Stimulated activated CD8-positive, alpha-beta memory T cell treated with anti-CD3 and anti-CD28 coated beads, Interleukin-7, amount 100 ng/mL, for 24 hours (primary cell): ENCODE measurements around the gene SMCR8.
"Not testable (repeated sequence)": the region's sequence is repeated elsewhere in the genome, so short reads cannot be mapped to it uniquely, and the experiment has no call there.

Experiments
- DNase-seq: peaks from one replicate; pipeline ENCODE4 v3.0.0-alpha.2; 2020; ENCODE audit warnings: low read depth

Gene SMCR8

DNA sequence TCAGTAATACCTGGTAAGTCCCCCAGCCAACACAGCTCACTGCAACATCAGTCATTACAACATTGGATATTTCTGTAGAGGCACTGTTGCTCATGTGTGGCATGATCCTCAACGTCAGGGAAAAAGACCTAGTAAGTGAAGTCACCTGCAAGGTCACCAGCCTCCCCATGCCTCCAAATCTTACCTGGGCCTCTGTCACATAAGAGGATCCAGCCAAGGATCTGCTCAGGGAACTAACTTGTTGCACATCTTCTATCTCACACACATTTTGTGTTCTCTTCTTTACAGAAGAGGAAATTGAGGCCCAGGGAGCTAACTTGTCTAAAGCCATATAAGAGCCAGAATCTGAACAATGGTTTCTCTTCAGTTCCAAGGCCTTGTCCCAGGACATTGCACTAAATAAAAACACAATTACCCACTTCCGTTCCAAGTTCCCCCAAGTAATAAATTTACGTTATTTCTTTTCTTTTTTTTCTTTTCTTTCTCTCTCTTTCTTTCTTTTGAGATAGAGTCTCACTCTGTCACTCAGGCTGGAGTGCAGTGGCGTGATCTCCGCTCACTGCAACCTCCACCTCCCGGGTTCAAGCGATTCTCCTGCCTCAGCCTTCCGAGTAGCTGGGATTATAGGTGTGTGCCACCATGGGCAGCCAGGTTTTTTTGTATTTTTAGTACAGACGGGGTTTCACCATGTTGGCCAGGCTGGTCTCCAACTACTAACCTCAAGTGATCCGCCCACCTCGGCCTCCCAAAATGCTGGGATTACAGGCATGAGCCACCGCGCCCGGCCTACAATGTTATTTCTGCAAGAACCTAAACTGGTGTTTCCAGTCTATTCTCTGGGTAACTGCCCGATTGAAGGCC, 47.0 kb downstream of the SMCR8 start:
- no peak for DNase-seq

GRCh38 chr17:18362698-18363100, 47.6 kb downstream of the SMCR8 start:
- DNase-seq, result no peak

DNA sequence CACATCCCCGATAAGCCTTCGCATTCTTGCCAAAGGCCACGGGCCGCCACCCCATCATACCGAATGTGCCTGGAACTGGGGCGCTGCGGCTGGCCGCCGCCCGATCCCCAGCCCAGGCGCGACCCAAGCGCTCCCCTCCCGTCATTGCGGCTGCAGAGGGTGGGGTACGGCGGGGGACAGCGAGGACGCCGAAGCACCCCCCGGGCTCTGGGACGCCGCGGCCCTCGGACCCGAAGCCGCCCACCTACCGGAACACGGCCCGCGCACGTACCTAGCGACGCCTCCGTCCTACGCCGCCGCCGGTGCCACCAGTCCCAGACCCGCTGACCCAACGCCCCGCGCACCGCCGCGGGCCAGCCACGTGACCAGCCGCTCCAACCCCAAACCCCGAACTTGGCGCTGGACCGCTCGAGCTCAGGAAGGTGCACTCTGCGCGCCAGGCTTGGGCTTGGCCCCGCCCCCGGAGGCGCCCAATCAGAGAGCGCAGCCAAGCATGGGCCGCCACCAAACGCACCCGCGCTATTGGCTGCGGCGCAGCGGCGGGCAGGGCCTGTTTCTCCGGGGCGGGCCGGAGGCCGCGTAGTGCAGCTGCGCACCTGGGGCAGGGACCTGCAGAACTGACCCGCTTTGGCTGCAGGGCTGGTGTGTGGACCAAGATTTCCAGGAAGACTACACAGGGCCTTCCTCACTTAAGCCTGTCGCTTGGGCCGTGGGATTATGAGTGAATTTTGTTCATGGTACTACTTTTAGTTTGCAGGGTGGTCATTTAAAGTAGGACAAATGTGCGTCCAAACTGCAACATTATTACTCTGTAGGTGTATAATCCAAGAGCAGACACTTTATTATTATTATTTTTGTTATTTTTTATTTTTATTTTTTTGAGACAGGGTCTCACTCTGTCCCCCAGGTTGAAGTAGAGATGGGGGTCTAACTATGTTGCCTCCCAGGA, 48.3 kb downstream of the SMCR8 start, which contains the start of gene SHMT1:
Gene SHMT1 (minus strand): TSS at position 450 of the 949 bp plus-strand sequence. CDS start 7,569 bp downstream, outside the sequence.
- DNase-seq, result peak; percentile 79

DNA sequence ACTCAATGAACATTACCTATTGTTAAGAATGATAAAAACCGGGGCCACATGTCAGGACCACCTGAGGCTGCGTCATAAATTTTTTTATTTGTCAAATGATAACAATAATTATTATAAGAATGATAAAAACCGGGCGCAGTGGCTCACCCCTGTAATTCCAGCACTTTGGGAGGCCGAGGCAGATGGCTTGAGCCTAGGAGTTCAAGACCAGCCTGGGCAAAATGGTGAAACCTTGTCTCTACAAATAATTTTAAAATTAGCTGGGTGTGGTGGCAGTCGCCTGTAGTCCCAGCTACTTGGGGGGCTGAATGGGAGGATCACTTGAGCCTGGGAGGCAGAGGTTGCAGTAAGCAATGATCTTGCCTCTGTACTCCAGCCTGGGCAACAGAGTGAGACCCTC, 49.1 kb downstream of the SMCR8 start:
- DNase-seq, result no peak

DNA sequence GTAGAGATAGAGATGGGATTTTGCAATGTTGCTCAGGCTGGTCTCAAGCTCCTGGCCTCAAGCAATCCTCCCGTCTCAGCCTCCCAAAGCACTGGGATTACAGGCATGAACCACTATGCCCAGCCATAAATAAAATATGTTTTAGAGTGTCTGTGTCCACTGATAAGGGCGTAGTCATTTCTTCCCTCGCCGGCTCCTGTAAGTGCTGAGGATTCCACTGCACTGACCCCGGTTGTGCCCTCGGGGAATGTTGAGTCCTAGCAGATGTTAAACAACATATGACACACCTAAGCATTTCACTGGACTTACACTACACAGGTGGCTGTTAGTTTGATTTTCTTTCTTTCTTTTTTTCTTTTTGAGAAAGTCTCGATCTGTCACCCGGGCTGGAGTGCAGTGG, 53.9 kb downstream of the SMCR8 start:
- DNase-seq, result no peak

DNA sequence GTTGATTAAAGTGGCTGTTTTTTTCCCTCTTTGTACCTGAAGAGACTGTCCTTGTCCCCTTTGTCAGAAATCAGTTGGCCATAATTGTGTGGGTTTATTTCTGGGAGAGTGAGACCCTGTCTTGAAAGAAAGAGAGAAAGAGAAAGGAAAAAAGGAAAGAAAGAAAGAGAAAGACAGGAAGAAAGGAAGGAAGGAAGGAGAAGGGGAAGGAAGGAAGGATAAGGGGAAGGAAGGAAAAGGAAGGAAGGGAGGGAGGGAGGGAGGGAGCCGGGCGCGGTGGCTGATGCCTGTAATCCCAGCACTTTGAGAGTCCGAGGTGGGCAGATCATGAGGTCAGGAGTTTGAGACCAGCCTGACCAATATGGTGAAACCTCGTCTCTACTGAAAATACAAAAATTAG, 55.7 kb downstream of the SMCR8 start:
- DNase-seq, result no peak

GRCh38 chr17:18371455-18371854, 56.4 kb downstream of the SMCR8 start:
- no peak for DNase-seq

DNA sequence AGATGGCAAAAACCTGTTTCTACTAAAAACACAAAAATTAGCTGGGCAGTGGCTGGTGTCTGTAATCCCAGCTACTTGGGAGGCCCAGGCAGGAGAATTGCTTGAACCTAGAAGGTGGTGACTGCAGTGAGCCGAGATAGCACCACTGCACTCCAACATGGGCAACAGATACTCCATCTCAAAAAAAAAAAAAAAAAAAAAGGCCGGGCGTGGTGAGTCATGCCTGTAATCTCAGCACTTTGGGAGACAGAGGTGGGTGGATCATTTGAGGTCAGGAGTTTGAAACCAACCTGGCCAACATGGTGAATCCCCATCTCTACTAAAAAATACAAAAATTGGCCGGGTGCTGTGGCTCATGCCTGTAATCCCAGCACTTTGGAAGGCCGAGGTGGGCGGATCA, 58.1 kb downstream of the SMCR8 start:
- not testable (repeated sequence) for DNase-seq

DNA sequence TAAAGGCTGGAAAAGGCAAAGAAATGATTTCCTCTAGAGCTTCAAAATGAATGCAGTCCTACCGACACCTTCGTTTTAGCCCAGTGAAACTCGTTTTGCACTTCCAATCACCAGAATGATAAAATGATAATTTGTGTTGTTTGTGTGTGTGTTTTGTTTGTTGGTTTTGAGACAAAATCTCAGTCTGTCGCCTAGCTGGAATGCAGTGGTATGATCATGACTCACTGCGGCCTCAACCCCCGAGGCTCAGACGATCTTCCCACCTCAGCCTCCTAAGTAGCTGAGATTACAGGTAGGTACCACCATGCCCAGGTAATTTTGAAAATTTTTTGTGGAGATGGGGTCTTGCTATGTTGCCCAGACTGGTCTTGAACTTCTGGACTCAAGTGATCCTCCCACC, 59.1 kb downstream of the SMCR8 start:
- no peak for DNase-seq
